ENCODE measurements around the gene SPANXN5.

GRCh38 chrX:52824608-52825007 lies 27.4 kb upstream of the SPANXN5 start:
- TF ChIP-seq CTCF (IDR thresholded peaks at IDR 0.05) (no peak), POLR2A (IDR thresholded peaks at IDR 0.05) (no peak)

Measured in uterus (tissue), 2 donors.